ENCODE data around the gene KRT9. TPM values are rescaled to one million over a fixed set of nuclear protein-coding genes. Genes with fewer than 3 reads are reported as not detected.

Gene KRT9
- total and polyA plus RNA-seq, 7 experiments from 2014 or later: not detected

GRCh38 chr17:41552455-41552854, 19.4 kb downstream of the KRT9 start:
- Mint-ChIP-seq H3K36me3 (peaks cover 0 to 1% (median 0%) of the 10 kb centered on the region in 5 donors), H3K4me1 (peaks cover 6 to 18% (median 14%) of the 10 kb centered on the region in 7 donors), H3K27me3 (peaks cover 5 to 28% (median 14%) of the 10 kb centered on the region in 5 donors), H3K27ac (peak overlapping the region in 1 of 9 donors; percentile 21), H3K9me3 (peaks cover 0 to 2% (median 0%) of the 10 kb centered on the region in 11 donors), H3K4me3 (peak overlapping the region in 1 of 10 donors; percentile 17)
- intact Hi-C loops (cut with micrococcal nuclease): no loop called here
- no peaks in the 10 kb centered on the region for H3K27me3 ChIP-seq (ENCODE audit: control insufficient read depth in 2 of 2, insufficient read depth in 2 of 2, low read length in 2 of 2)
- no peak overlapping the region for H3K4me3 ChIP-seq (ENCODE audit: low read length)
- DNase-seq (no peak), ATAC-seq (no peak)
- H3K9me3 ChIP-seq (ENCODE audit: control insufficient read depth in 2 of 3, low read length in 3 of 3): no peaks in the 10 kb centered on the region
- H3K4me1 ChIP-seq (ENCODE audit: control insufficient read depth in 2 of 2, insufficient read depth in 2 of 2, low read length in 2 of 2): peaks cover 10 to 17% of the 10 kb centered on the region in 2 donors
- ChIA-PET POLR2A (no interaction called here), CTCF (interaction anchor here (0.6 to 5.7 kb wide), 2 partner anchors 113 to 631 kb away, joined by 5 to 69 read pairs; no protein-coding TSS in a partner anchor)
- H3K36me3 ChIP-seq (ENCODE audit: control insufficient read depth in 2 of 3, insufficient read depth in 3 of 3, low read length in 3 of 3): no peaks in the 10 kb centered on the region
- H3K27ac ChIP-seq (ENCODE audit: low read depth, low read length): no peak overlapping the region

DNA sequence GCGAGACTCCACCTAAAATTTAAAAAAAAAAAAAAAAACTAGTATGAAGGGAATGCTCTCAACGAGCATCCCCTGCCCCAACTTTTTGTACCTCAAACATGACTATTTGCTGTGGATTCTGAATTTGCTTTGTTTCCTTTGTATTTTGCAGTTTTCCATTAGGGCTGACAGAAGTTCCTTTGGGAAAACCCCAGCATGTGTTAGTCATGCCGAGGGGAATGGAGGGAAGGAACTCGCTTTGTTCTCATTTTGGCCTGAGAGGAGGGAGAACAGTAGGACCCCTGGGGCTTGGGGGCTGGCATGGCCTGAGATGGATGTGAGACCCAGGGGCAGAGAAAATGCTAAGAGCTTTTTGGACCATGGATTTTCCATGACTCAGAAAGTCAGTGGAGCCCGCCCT, 20.5 kb downstream of the KRT9 start:
- H3K9me3 Mint-ChIP-seq: peaks cover 0 to 7% (median 1%) of the 10 kb centered on the region in 11 donors
- no peak overlapping the region for H3K4me3 ChIP-seq (ENCODE audit: low read length)
- no peak overlapping the region for H3K27ac Mint-ChIP-seq
- intact Hi-C loops (cut with micrococcal nuclease): no loop called here
- ATAC-seq: no peak
- H3K9me3 ChIP-seq (ENCODE audit: control insufficient read depth in 2 of 3, low read length in 3 of 3): no peaks in the 10 kb centered on the region
- H3K4me1 ChIP-seq (ENCODE audit: control insufficient read depth in 2 of 2, insufficient read depth in 2 of 2, low read length in 2 of 2): peaks cover 10 to 17% of the 10 kb centered on the region in 2 donors
- no peaks in the 10 kb centered on the region for H3K27me3 ChIP-seq (ENCODE audit: control insufficient read depth in 2 of 2, insufficient read depth in 2 of 2, low read length in 2 of 2)
- ChIA-PET POLR2A (no interaction called here), CTCF (interaction anchor here (0.6 to 5.7 kb wide), 5 partner anchors 16 to 1140 kb away, joined by 3 to 69 read pairs (median 16); no protein-coding TSS in a partner anchor)
- H3K4me1 Mint-ChIP-seq: peaks cover 8 to 18% (median 14%) of the 10 kb centered on the region in 7 donors
- no peak for DNase-seq
- H3K4me3 Mint-ChIP-seq: no peak overlapping the region
- peaks cover 0 to 5% (median 0%) of the 10 kb centered on the region in 5 donors for H3K36me3 Mint-ChIP-seq
- H3K36me3 ChIP-seq (ENCODE audit: control insufficient read depth in 2 of 3, insufficient read depth in 3 of 3, low read length in 3 of 3): no peaks in the 10 kb centered on the region
- H3K27me3 Mint-ChIP-seq: peaks cover 4 to 20% (median 12%) of the 10 kb centered on the region in 5 donors
- H3K27ac ChIP-seq (ENCODE audit: low read depth, low read length): no peak overlapping the region

DNA sequence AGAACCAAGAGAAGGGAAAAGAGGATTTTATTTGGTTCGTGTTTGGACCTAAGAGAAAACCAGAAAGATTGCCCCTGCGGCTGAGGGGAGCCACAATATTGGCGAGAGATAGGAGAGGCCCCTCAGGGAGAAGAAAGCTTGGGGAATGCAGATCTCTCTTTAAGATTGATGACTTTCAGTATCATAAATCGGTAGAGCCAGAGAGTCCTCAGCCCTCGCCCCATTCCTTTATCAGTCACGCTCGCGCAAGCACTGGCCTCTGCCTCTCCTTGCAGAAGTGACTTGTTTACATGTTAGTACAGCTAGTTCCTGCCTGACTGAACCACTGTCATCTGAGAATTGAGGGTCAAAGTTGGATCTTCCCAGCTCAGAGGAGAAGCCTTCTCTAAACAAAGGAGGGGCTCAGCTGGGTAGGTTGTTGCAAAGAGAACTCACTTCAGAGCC, 22.2 kb downstream of the KRT9 start:
- H3K36me3 Mint-ChIP-seq: peaks cover 0 to 5% (median 0%) of the 10 kb centered on the region in 5 donors
- Histone ChIP-seq H3K27me3 (ENCODE audit: control insufficient read depth in 2 of 2, insufficient read depth in 2 of 2, low read length in 2 of 2) (no peaks in the 10 kb centered on the region), H3K36me3 (ENCODE audit: control insufficient read depth in 2 of 3, insufficient read depth in 3 of 3, low read length in 3 of 3) (no peaks in the 10 kb centered on the region), H3K27ac (ENCODE audit: low read depth, low read length) (no peak overlapping the region), H3K9me3 (ENCODE audit: control insufficient read depth in 2 of 3, low read length in 3 of 3) (no peaks in the 10 kb centered on the region), H3K4me1 (ENCODE audit: control insufficient read depth in 2 of 2, insufficient read depth in 2 of 2, low read length in 2 of 2) (peaks cover 10 to 17% of the 10 kb centered on the region in 2 donors), H3K4me3 (ENCODE audit: low read length) (no peak overlapping the region)
- CTCF ChIA-PET: interaction anchor here (0.5 to 5.7 kb wide), 30 partner anchors 8 to 693 kb away, joined by 3 to 69 read pairs (median 5); partner anchors contain the start of gene KRT36
- POLR2A ChIA-PET: interaction anchor here (0.7 to 2.6 kb wide), 5 partner anchors 113 to 241 kb away, joined by 3 to 11 read pairs (median 5); partner anchors contain the start of gene EIF1
- H3K27me3 Mint-ChIP-seq: peaks cover 4 to 13% (median 12%) of the 10 kb centered on the region in 5 donors
- peaks cover 8 to 18% (median 14%) of the 10 kb centered on the region in 7 donors for H3K4me1 Mint-ChIP-seq
- intact Hi-C loops (cut with micrococcal nuclease): loop anchor here (1.0 to 2.0 kb wide), 9 partner anchors 29 to 745 kb away; no protein-coding TSS in a partner anchor
- DNase-seq: no peak
- H3K27ac Mint-ChIP-seq: peak overlapping the region; percentile 13 to 85 (median 73)
- peak overlapping the region in 7 of 10 donors; percentile 52 to 77 (median 72) for H3K4me3 Mint-ChIP-seq
- peaks cover 0 to 7% (median 1%) of the 10 kb centered on the region in 11 donors for H3K9me3 Mint-ChIP-seq
- ATAC-seq: no peak

GRCh38 chr17:41548844-41549595, 22.8 kb downstream of the KRT9 start:
- Histone ChIP-seq H3K9me3 (ENCODE audit: control insufficient read depth in 2 of 3, low read length in 3 of 3) (no peaks in the 10 kb centered on the region), H3K27ac (ENCODE audit: low read depth, low read length) (peak overlapping the region; percentile 37), H3K27me3 (ENCODE audit: control insufficient read depth in 2 of 2, insufficient read depth in 2 of 2, low read length in 2 of 2) (no peaks in the 10 kb centered on the region), H3K36me3 (ENCODE audit: control insufficient read depth in 2 of 3, insufficient read depth in 3 of 3, low read length in 3 of 3) (no peaks in the 10 kb centered on the region), H3K4me3 (ENCODE audit: low read length) (peak overlapping the region; percentile 43), H3K4me1 (ENCODE audit: control insufficient read depth in 2 of 2, insufficient read depth in 2 of 2, low read length in 2 of 2) (peaks cover 10 to 17% of the 10 kb centered on the region in 2 donors)
- Mint-ChIP-seq H3K27ac (peak overlapping the region; percentile 13 to 85 (median 73)), H3K4me3 (peak overlapping the region; percentile 48 to 77 (median 68)), H3K9me3 (peaks cover 0 to 7% (median 1%) of the 10 kb centered on the region in 11 donors), H3K27me3 (peaks cover 0 to 13% (median 8%) of the 10 kb centered on the region in 5 donors), H3K36me3 (peaks cover 0 to 5% (median 0%) of the 10 kb centered on the region in 5 donors), H3K4me1 (peaks cover 8 to 18% (median 14%) of the 10 kb centered on the region in 7 donors)
- POLR2A ChIA-PET: interaction anchor here (0.7 to 2.6 kb wide), 7 partner anchors 114 to 730 kb away, joined by 3 to 11 read pairs (median 3); partner anchors contain the start of gene EIF1
- intact Hi-C loops (cut with micrococcal nuclease): loop anchor here (1.0 to 2.0 kb wide), 10 partner anchors 30 to 745 kb away; no protein-coding TSS in a partner anchor
- CTCF ChIA-PET: interaction anchor here (0.6 to 5.7 kb wide), 35 partner anchors 7 to 692 kb away, joined by 3 to 69 read pairs (median 4); partner anchors contain the start of gene KRTAP16-1
- ATAC-seq (peak; percentile 94), DNase-seq (peak; percentile 72 to 87 (median 82))

DNA sequence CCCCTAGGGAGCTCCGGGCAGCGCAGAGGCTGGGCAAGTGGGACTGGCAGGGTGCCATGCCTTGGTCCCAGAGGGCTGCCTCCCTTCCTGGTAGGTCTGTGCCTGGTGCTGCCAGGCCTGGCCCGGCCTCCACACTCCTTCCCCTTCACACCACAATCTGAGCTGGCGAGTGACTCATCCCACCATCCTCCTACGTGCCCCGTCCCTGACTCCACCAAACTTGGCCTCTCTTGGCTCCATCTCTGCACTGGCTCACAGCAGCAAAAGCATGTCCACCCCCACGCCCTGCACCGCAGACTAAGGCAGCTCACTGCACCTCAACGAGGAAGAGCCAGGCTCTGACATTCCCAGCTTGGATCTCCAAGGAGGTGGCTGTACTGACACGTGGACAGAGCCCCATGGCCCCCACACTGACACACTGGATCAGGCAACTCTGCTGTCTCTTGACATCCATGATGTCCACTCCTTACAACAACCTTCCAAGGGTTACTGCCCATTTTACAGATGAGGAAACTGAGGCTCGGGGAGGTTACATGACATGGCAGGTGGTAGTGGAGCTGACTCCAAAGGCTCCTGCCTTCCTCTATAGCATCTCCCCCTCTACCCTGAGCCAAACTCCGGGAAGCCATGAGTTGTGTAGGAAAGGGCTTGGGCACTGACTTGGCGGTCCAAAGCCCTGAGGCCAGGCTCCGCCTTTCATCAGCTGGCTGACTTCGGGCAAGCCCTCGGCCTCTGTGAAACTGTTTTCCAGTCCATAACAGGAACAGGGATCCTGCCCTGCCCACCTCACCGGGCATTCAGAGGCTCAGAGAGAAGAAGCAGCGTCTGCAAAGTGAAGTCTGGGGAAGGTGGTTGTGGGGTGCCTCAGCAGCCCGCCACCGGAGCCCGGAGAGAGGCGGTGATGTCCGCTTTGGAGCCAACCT, 23.7 kb downstream of the KRT9 start:
- Histone ChIP-seq H3K36me3 (ENCODE audit: control insufficient read depth in 2 of 3, insufficient read depth in 3 of 3, low read length in 3 of 3) (no peaks in the 10 kb centered on the region), H3K9me3 (ENCODE audit: control insufficient read depth in 2 of 3, low read length in 3 of 3) (no peaks in the 10 kb centered on the region), H3K27me3 (ENCODE audit: control insufficient read depth in 2 of 2, insufficient read depth in 2 of 2, low read length in 2 of 2) (no peaks in the 10 kb centered on the region), H3K27ac (ENCODE audit: low read depth, low read length) (no peak overlapping the region), H3K4me1 (ENCODE audit: control insufficient read depth in 2 of 2, insufficient read depth in 2 of 2, low read length in 2 of 2) (peaks cover 10 to 17% of the 10 kb centered on the region in 2 donors), H3K4me3 (ENCODE audit: low read length) (peak overlapping the region; percentile 43)
- H3K36me3 Mint-ChIP-seq: peaks cover 0 to 5% (median 0%) of the 10 kb centered on the region in 5 donors
- peak overlapping the region in 2 of 9 donors; percentile 13 to 31 for H3K27ac Mint-ChIP-seq
- intact Hi-C loops (cut with micrococcal nuclease): loop anchor here (1.0 to 2.0 kb wide), 2 partner anchors 31 to 226 kb away; no protein-coding TSS in a partner anchor
- ChIA-PET POLR2A (interaction anchor here (0.7 to 2.6 kb wide), 3 partner anchors 140 to 729 kb away, joined by 3 to 11 read pairs (median 3); partner anchors contain the start of gene EIF1), CTCF (interaction anchor here (0.7 to 5.7 kb wide), 23 partner anchors 9 to 691 kb away, joined by 3 to 69 read pairs (median 6); partner anchors contain the start of gene KRTAP16-1)
- peaks cover 0 to 7% (median 1%) of the 10 kb centered on the region in 11 donors for H3K9me3 Mint-ChIP-seq
- H3K4me1 Mint-ChIP-seq: peaks cover 8 to 18% (median 14%) of the 10 kb centered on the region in 7 donors
- DNase-seq (peak in 1 of 9 donors; percentile 73), ATAC-seq (peak; percentile 14)
- peak overlapping the region in 6 of 10 donors; percentile 52 to 77 (median 74) for H3K4me3 Mint-ChIP-seq
- peaks cover 0 to 11% (median 5%) of the 10 kb centered on the region in 5 donors for H3K27me3 Mint-ChIP-seq
